Measurements from ENCODE around the gene MDK.

- no peak for TF ChIP-seq POLR2A (IDR thresholded peaks at IDR 0.05)
- TF ChIP-seq CTCF (IDR thresholded peaks at IDR 0.05): no peak
These were observed 12.3 kb downstream of the MDK start for GRCh38 chr11:46393759-46394158.

Data from right lobe of liver (tissue), 4 donors.